HCT116 (cell line): ENCODE results near the gene VAV2. TPM values are rescaled to one million over a fixed set of nuclear protein-coding genes. Genes with fewer than 3 reads are reported as not detected.

ENCODE experiments used
- ATAC-seq: fragments of 200-7000 bp; cut with Tn5 transposase; 2 replicates; pipeline ENCODE4 v1.9.1; 2020; ENCODE audit warnings: mild to moderate bottlenecking, moderate library complexity
- BruUV-seq: library from RNA; stranded (reverse); fragments of 400-500 nt; replicated peaks from 2 replicates; lab custom pipeline; 2021; lab: Mats Ljungman, UMichigan
- CTCF ChIA-PET: fragments of 300-600 bp; sonication (Branson Sonifier 250); formaldehyde crosslinking; loops from one replicate; lab custom pipeline; 2021; ENCODE audit warnings: antibody characterized with exemption; lab: Charles Lee
- POLR2A ChIA-PET: fragments of 300-600, 350-600 bp; sonication (Branson Sonifier 250); formaldehyde crosslinking; loops from one replicate; lab custom pipeline; 2021; ENCODE audit warnings: antibody characterized with exemption; lab: Charles Lee
- RAD21 ChIA-PET, 2 experiments: fragments of 300-600 bp; sonication (Branson Sonifier 250); formaldehyde crosslinking; loops; one replicate each; lab custom pipeline; 2023; ENCODE audit warnings: low total read pairs in 2 of 2; ENCODE audit not compliant: uncharacterized antibody in 2 of 2, unreplicated experiment in 2 of 2, low non-redundant PET in 1 of 2; lab: Charles Lee
- DNase-seq: peaks from one replicate; pipeline ENCODE4 v3.0.0-alpha.2; 2010; ENCODE audit warnings: low read depth, low spot score
- H2AFZ ChIP-seq: fragments of 200-600 bp; shearing (Covaris generic), sonication (generic); 2 replicates; pipeline ENCODE4 v1.6.1; 2017; ENCODE audit warnings: low read depth, mixed run types, mixed read lengths, antibody characterized with exemption, low read length; ENCODE audit not compliant: poor library complexity, severe bottlenecking
- H3K27ac ChIP-seq: 2 replicates; pipeline ENCODE4 v1.5.1; 2012; ENCODE audit warnings: low read depth, low read length
- H3K27me3 ChIP-seq: fragments of 200-600 bp; sonication (generic); 2 replicates; pipeline ENCODE4 v1.6.1; 2016; ENCODE audit warnings: mixed run types, low read length, mixed read lengths; ENCODE audit not compliant: insufficient read depth
- H3K36me3 ChIP-seq, 2 experiments: fragments of 200-500 bp in 1 of 2; fragments of 200-600 bp in 1 of 2; sonication (Bioruptor generic) in 1 of 2; sonication (generic) in 1 of 2; 2 replicates each; pipeline versions ENCODE4 v1.5.1 to v1.6.1; 2014 to 2016; ENCODE audit warnings: low read length in 2 of 2, inconsistent platforms in 1 of 2, mixed read lengths in 1 of 2, mixed run types in 1 of 2; ENCODE audit not compliant: insufficient read depth in 2 of 2, control insufficient read depth in 1 of 2
- H3K4me1 ChIP-seq, 2 experiments: fragments of 200-600 bp in 1 of 2; sonication (generic) in 1 of 2; 2 replicates each; pipeline versions ENCODE4 v1.5.1 to v1.6.1; 2012 to 2017; ENCODE audit warnings: low read length in 2 of 2, inconsistent platforms in 1 of 2, mild to moderate bottlenecking in 1 of 2, mixed read lengths in 1 of 2, mixed run types in 1 of 2, moderate library complexity in 1 of 2; ENCODE audit not compliant: insufficient read depth in 2 of 2, control insufficient read depth in 1 of 2
- H3K4me2 ChIP-seq: fragments of 200-600 bp; sonication (generic); 2 replicates; pipeline ENCODE4 v1.6.1; 2017; ENCODE audit warnings: mixed run types, low read length, mixed read lengths
- H3K4me3 ChIP-seq, 2 experiments: fragments of 200-600 bp in 1 of 2; sonication (generic) in 1 of 2; replicated peaks in 1 of 2; 2 replicates each; pipeline ENCODE4 v1.5.1; 2011 to 2016; ENCODE audit warnings: low read length in 2 of 2, control low read depth in 1 of 2, low read depth in 1 of 2, mild to moderate bottlenecking in 1 of 2, mixed read lengths in 1 of 2, mixed run types in 1 of 2
- H3K79me2 ChIP-seq: fragments of 200-600 bp; sonication (generic); 2 replicates; pipeline ENCODE4 v1.6.1; 2017; ENCODE audit warnings: mild to moderate bottlenecking, mixed run types, low read length, moderate library complexity, mixed read lengths; ENCODE audit not compliant: insufficient read depth
- H3K9ac ChIP-seq: fragments of 200-600 bp; sonication (generic); 2 replicates; pipeline ENCODE4 v1.6.1; 2016; ENCODE audit warnings: low read length, mixed read lengths
- H3K9me2 ChIP-seq: fragments of 200-600 bp; sonication (generic), shearing (Covaris generic); 2 replicates; pipeline ENCODE4 v1.6.1; 2017; ENCODE audit warnings: mixed run types, mild to moderate bottlenecking, moderate library complexity; ENCODE audit not compliant: insufficient read depth
- H3K9me3 ChIP-seq, 2 experiments: fragments of 200-500 bp in 1 of 2; fragments of 200-600 bp in 1 of 2; sonication (Bioruptor generic) in 1 of 2; sonication (generic) in 1 of 2; 2 replicates each; pipeline ENCODE4 v1.6.1; 2014 to 2017; ENCODE audit warnings: low read length in 2 of 2, mixed read lengths in 2 of 2, inconsistent platforms in 1 of 2, low read depth in 1 of 2, mild to moderate bottlenecking in 1 of 2, mixed run types in 1 of 2, moderate library complexity in 1 of 2; ENCODE audit not compliant: control insufficient read depth in 1 of 2, insufficient read depth in 1 of 2
- H4K20me1 ChIP-seq: fragments of 200-600 bp; sonication (generic), shearing (Covaris generic); 2 replicates; pipeline ENCODE4 v1.6.1; 2017; ENCODE audit warnings: mixed run types, mild to moderate bottlenecking, moderate library complexity; ENCODE audit not compliant: insufficient read depth
- ATF3 ChIP-seq: IDR thresholded peaks from 2 replicates; pipeline ENCODE4 v1.6.1; 2012
- EGR1 ChIP-seq: IDR thresholded peaks from 2 replicates; pipeline ENCODE4 v1.6.1; 2012; ENCODE audit warnings: low read depth
- ELF1 ChIP-seq: IDR thresholded peaks from 2 replicates; pipeline ENCODE4 v1.6.1; 2012; ENCODE audit warnings: low read depth, borderline replicate concordance
- EZH2phosphoT487 ChIP-seq: fragments of 200-600 bp; IDR thresholded peaks from 2 replicates; pipeline ENCODE4 v1.6.1; 2018; ENCODE audit warnings: antibody characterized with exemption, borderline replicate concordance
- FOSL1 ChIP-seq: IDR thresholded peaks from 2 replicates; pipeline ENCODE4 v1.6.1; 2012; ENCODE audit warnings: low read depth
- POLR2A ChIP-seq: IDR thresholded peaks from 2 replicates; pipeline ENCODE4 v1.7.0; 2011; ENCODE audit warnings: borderline replicate concordance; ENCODE audit not compliant: insufficient read depth, insufficient read length; ENCODE audit errors: extremely low read depth
- POLR2AphosphoS5 ChIP-seq: IDR thresholded peaks from 2 replicates; pipeline ENCODE4 v1.6.1; 2011; ENCODE audit warnings: mild to moderate bottlenecking, low read depth, low read length, moderate library complexity
- SIN3A ChIP-seq: IDR thresholded peaks from 2 replicates; pipeline ENCODE4 v1.6.1; 2012; ENCODE audit warnings: low read depth
- YY1 ChIP-seq: IDR thresholded peaks from 2 replicates; pipeline ENCODE4 v1.6.1; 2011; ENCODE audit warnings: low read length, low read depth, moderate library complexity, mild to moderate bottlenecking; ENCODE audit not compliant: insufficient replicate concordance; ENCODE audit errors: extremely low read depth
- ZFX ChIP-seq: fragments of 450-650 bp; IDR thresholded peaks from 2 replicates; pipeline ENCODE4 v1.6.1; 2017
- intact Hi-C: fragments of 100-400 bp; cut with micrococcal nuclease; formaldehyde crosslinking; loops from 2 replicates; pipeline ENCODE4 v1.10.0; 2022
- total RNA-seq: library from RNA; stranded (reverse); gene quantifications from one replicate; pipeline ENCODE4 v1.2.1, GENCODE V29; 2021; ENCODE audit not compliant: unreplicated experiment

VAV2 gene
- total RNA-seq, 1 experiment from 2014 or later: 33.2 TPM

GRCh38 chr9:133809335-133809734, 182.8 kb downstream of the VAV2 start:
- RAD21 ChIA-PET: no interaction called here
- H3K4me1 ChIP-seq: no peaks in the 10 kb centered on the region
- TF ChIP-seq FOSL1 (no peak), YY1 (no peak), EGR1 (no peak), SIN3A (no peak), POLR2A (no peak), ZFX (no peak), ELF1 (no peak), ATF3 (no peak), EZH2phosphoT487 (no peak)
- no peaks in the 10 kb centered on the region for H4K20me1 ChIP-seq
- no TSS peak for BruUV-seq
- no peaks in the 10 kb centered on the region for H3K79me2 ChIP-seq
- no peak for DNase-seq
- H3K36me3 ChIP-seq: no peaks in the 10 kb centered on the region
- no peak for ATAC-seq
- no peak overlapping the region for H3K9ac ChIP-seq
- H3K9me3 ChIP-seq: no peaks in the 10 kb centered on the region
- no peak overlapping the region for H3K4me2 ChIP-seq
- intact Hi-C loops: no loop called here
- no peaks in the 10 kb centered on the region for H3K27me3 ChIP-seq
- CTCF ChIA-PET: no interaction called here
- no peak overlapping the region for H3K27ac ChIP-seq
- H3K9me2 ChIP-seq: no peaks in the 10 kb centered on the region
- H3K4me3 ChIP-seq: no peak overlapping the region
- no peak overlapping the region for H2AFZ ChIP-seq
- POLR2A ChIA-PET: no interaction called here

- Histone ChIP-seq H3K27me3 (no peaks in the 10 kb centered on the region), H3K4me2 (no peak overlapping the region), H3K4me3 (no peak overlapping the region), H3K9me3 (no peaks in the 10 kb centered on the region), H3K79me2 (no peaks in the 10 kb centered on the region), H3K36me3 (no peaks in the 10 kb centered on the region), H2AFZ (no peak overlapping the region)
- RAD21 ChIA-PET: no interaction called here
- no TSS peak for BruUV-seq
- ATAC-seq: no peak
- TF ChIP-seq POLR2AphosphoS5: no peak
- TF ChIP-seq, all 23 proteins: peak for 0
- Histone ChIP-seq H3K4me1 (no peaks in the 10 kb centered on the region), H4K20me1 (no peaks in the 10 kb centered on the region), H3K27ac (no peak overlapping the region), H3K9me2 (no peaks in the 10 kb centered on the region), H3K9ac (no peak overlapping the region)
- CTCF ChIA-PET: no interaction called here
- intact Hi-C loops: no loop called here
- DNase-seq: no peak
- POLR2A ChIA-PET: no interaction called here
Measured at GRCh38 chr9:133807818-133808217, 184.3 kb downstream of the VAV2 start.
